GM19043 (cell line): ENCODE data around the gene FBXW8.

Source experiments
- ATAC-seq: cut with Tn5 transposase; IDR thresholded peaks from one replicate; pipeline ENCODE4 v1.9.1; 2021; ENCODE audit warnings: low read depth; ENCODE audit not compliant: unreplicated experiment

Gene FBXW8

GRCh38 chr12:117068492-117068891 is 157.7 kb downstream of the FBXW8 start:
- ATAC-seq = no peak

GRCh38 chr12:117069101-117069797 is 158.5 kb downstream of the FBXW8 start:
- ATAC-seq = no peak

- ATAC-seq = no peak
Observed at GRCh38 chr12:117069926-117070900, 159.5 kb downstream of the FBXW8 start.

- ATAC-seq = no peak
Observed at GRCh38 chr12:117071009-117071408, 160.3 kb downstream of the FBXW8 start.

- ATAC-seq = no peak
Observed at GRCh38 chr12:117072106-117072505, 161.4 kb downstream of the FBXW8 start.

GRCh38 chr12:117072736-117073490 is 162.2 kb downstream of the FBXW8 start:
- ATAC-seq = no peak

GRCh38 chr12:117073611-117074010 is 162.9 kb downstream of the FBXW8 start:
- ATAC-seq = no peak

GRCh38 chr12:117076410-117077372 is 165.9 kb downstream of the FBXW8 start:
- no peak for ATAC-seq

GRCh38 chr12:117079487-117079886 is 168.7 kb downstream of the FBXW8 start:
- no peak for ATAC-seq

GRCh38 chr12:117080661-117081144 is 170.0 kb downstream of the FBXW8 start:
- no peak for ATAC-seq
